ENCODE results near the gene PDE8B. TPM values are rescaled to one million over a fixed set of nuclear protein-coding genes. Genes with fewer than 3 reads are reported as not detected.
A peak's percentile ranks its signal among the peaks of the same experiment; 100 is the strongest.

The PDE8B gene
- total RNA-seq, 4 donors from 2014 or later = 0.79 to 2.7 (median 1.4) TPM; not detected in 1

GRCh38 chr5:77181173-77181572 is 29.3 kb upstream of the PDE8B start:
- WGBS, 2 donors = 8 to 10% methylated on average over 14 of the region's 15 CpGs
- peaks cover 0 to 84% (median 0%) of the 10 kb centered on the region in 4 donors for H3K27me3 ChIP-seq
- H3K4me3 ChIP-seq = peak overlapping the region in 2 of 4 donors; percentile 53 to 70
- no peaks in the 10 kb centered on the region for H3K36me3 ChIP-seq
- no peak for DNase-seq
- H3K9me3 ChIP-seq = no peaks in the 10 kb centered on the region
- intact Hi-C loops (cut with DNase I) = no loop called here
- peak overlapping the region in 1 of 4 donors; percentile 5 for H3K27ac ChIP-seq
- H3K4me1 ChIP-seq = peaks cover 0 to 17% (median 6%) of the 10 kb centered on the region in 3 donors
- TF ChIP-seq CTCF (IDR thresholded peaks at IDR 0.05) (no peak), POLR2A (IDR thresholded peaks at IDR 0.05) (no peak)

- peaks cover 0 to 17% (median 6%) of the 10 kb centered on the region in 3 donors for H3K4me1 ChIP-seq
- no peaks in the 10 kb centered on the region for H3K36me3 ChIP-seq
- intact Hi-C loops (cut with DNase I) = no loop called here
- peak overlapping the region in 1 of 4 donors; percentile 5 for H3K27ac ChIP-seq
- no peak for DNase-seq
- H3K9me3 ChIP-seq = no peaks in the 10 kb centered on the region
- WGBS, 2 donors = 61 to 67% methylated on average over 9 to 10 of the region's 15 CpGs
- H3K4me3 ChIP-seq = peak overlapping the region in 1 of 4 donors; percentile 70
- TF ChIP-seq CTCF (IDR thresholded peaks at IDR 0.05) = no peak
- TF ChIP-seq POLR2A (IDR thresholded peaks at IDR 0.05) = no peak
- H3K27me3 ChIP-seq = peaks cover 0 to 78% (median 0%) of the 10 kb centered on the region in 4 donors
Observed at GRCh38 chr5:77181596-77182304, 28.7 kb upstream of the PDE8B start.

GRCh38 chr5:77182367-77182766 is 28.1 kb upstream of the PDE8B start:
- no peak for DNase-seq
- H3K4me1 ChIP-seq = peaks cover 0 to 17% (median 6%) of the 10 kb centered on the region in 3 donors
- no peaks in the 10 kb centered on the region for H3K9me3 ChIP-seq
- intact Hi-C loops (cut with DNase I) = no loop called here
- H3K36me3 ChIP-seq = no peaks in the 10 kb centered on the region
- H3K27me3 ChIP-seq = peaks cover 0 to 73% (median 0%) of the 10 kb centered on the region in 4 donors
- no peak for TF ChIP-seq POLR2A (IDR thresholded peaks at IDR 0.05)
- no peak for TF ChIP-seq CTCF (IDR thresholded peaks at IDR 0.05)
- 23 to 60% methylated on average over 1 of the region's 1 CpG for WGBS, 2 donors
- H3K27ac ChIP-seq = no peak overlapping the region
- no peak overlapping the region for H3K4me3 ChIP-seq

DNA sequence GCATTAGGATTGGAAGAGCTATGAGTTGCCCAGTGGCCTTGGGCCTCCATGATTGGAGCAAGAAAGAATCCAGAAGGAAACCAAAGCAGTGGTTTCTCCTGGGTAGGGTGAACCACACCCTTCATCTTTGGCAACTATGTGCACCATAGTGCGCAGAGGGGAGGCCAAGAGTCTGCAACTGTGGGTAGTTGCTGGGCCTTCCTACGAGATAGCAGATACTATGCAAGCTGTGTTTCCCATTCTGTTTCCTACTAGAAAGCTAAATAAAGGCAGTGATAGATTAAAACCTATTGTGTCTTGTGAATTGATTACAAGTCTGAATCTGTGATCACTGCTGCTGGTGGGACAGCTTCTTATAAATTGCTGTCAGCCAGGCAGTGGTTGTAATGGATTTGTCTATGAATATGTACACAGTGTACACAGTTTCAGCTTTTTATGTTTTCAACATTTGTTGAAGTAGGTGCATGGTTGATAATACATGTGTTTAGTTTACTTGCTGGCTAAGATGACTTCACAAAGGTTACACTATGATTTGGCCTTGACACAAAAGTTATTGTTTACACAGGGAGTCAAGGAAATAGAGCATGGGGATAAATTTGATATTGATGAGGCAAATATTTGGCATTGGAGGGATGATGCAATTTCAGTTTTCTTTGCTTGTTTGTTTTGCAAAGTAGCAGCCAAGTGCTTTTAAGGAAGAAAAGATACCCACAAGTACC is 23.7 kb upstream of the PDE8B start:
- Histone ChIP-seq H3K27ac (no peak overlapping the region), H3K9me3 (no peaks in the 10 kb centered on the region), H3K4me1 (no peaks in the 10 kb centered on the region), H3K27me3 (peaks cover 0 to 43% (median 0%) of the 10 kb centered on the region in 4 donors), H3K36me3 (no peaks in the 10 kb centered on the region), H3K4me3 (no peak overlapping the region)
- WGBS, 2 donors = 81 to 83% methylated on average over 2 of the region's 2 CpGs
- no peak for DNase-seq
- TF ChIP-seq CTCF (IDR thresholded peaks at IDR 0.05) = no peak
- no peak for TF ChIP-seq POLR2A (IDR thresholded peaks at IDR 0.05)
- intact Hi-C loops (cut with DNase I) = no loop called here

DNA sequence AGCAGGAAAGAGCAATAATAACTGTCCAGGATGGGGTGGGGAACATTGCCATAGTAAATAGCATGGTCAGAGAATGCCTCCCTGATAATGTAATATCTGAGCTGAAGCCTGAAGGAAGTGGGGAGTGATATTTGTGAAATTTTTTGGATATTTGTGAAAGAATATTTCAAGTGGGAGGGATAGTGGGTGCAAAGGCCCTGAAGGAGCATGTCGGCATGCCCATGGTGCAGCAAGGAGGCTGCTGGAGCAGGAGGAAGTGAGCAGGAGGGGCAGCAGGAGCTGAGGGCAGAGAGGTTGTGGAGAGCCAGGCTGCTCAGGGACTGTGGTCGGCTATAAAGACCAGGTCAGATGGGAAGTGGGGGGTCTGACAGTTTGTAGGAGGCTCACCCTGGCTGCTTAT is 21.1 kb upstream of the PDE8B start:
- TF ChIP-seq CTCF (IDR thresholded peaks at IDR 0.05) = no peak
- no peak for TF ChIP-seq POLR2A (IDR thresholded peaks at IDR 0.05)
- H3K27ac ChIP-seq = no peak overlapping the region
- DNase-seq = no peak

More for the DNA sequence above, 21.1 kb upstream of the PDE8B start:
- Histone ChIP-seq H3K27me3 (peaks cover 0 to 24% (median 0%) of the 10 kb centered on the region in 4 donors), H3K9me3 (no peaks in the 10 kb centered on the region), H3K4me1 (no peaks in the 10 kb centered on the region), H3K4me3 (no peak overlapping the region), H3K36me3 (no peaks in the 10 kb centered on the region)
- intact Hi-C loops (cut with DNase I) = no loop called here
- 75% methylated on average over 2 of the region's 2 CpGs for WGBS, 2 donors

Measured in esophagus squamous epithelium (tissue), 5 donors.